HCT116 (cell line): Measurements from ENCODE around the gene CCM2. TPM values are rescaled to one million over a fixed set of nuclear protein-coding genes. Genes with fewer than 3 reads are reported as not detected.

Experiments
- ATAC-seq: fragments of 200-7000 bp; cut with Tn5 transposase; 2 replicates; pipeline ENCODE4 v1.9.1; 2020; ENCODE audit warnings: mild to moderate bottlenecking, moderate library complexity
- BruUV-seq: library from RNA; stranded (reverse); fragments of 400-500 nt; replicated peaks from 2 replicates; lab custom pipeline; 2021; lab: Mats Ljungman, UMichigan
- CTCF ChIA-PET: fragments of 300-600 bp; sonication (Branson Sonifier 250); formaldehyde crosslinking; loops from one replicate; lab custom pipeline; 2021; ENCODE audit warnings: antibody characterized with exemption; lab: Charles Lee
- POLR2A ChIA-PET: fragments of 300-600, 350-600 bp; sonication (Branson Sonifier 250); formaldehyde crosslinking; loops from one replicate; lab custom pipeline; 2021; ENCODE audit warnings: antibody characterized with exemption; lab: Charles Lee
- RAD21 ChIA-PET, 2 experiments: fragments of 300-600 bp; sonication (Branson Sonifier 250); formaldehyde crosslinking; loops; one replicate each; lab custom pipeline; 2023; ENCODE audit warnings: low total read pairs in 2 of 2; ENCODE audit not compliant: uncharacterized antibody in 2 of 2, unreplicated experiment in 2 of 2, low non-redundant PET in 1 of 2; lab: Charles Lee
- DNase-seq: peaks from one replicate; pipeline ENCODE4 v3.0.0-alpha.2; 2010; ENCODE audit warnings: low read depth, low spot score
- H2AFZ ChIP-seq: fragments of 200-600 bp; shearing (Covaris generic), sonication (generic); 2 replicates; pipeline ENCODE4 v1.6.1; 2017; ENCODE audit warnings: low read depth, mixed run types, mixed read lengths, antibody characterized with exemption, low read length; ENCODE audit not compliant: poor library complexity, severe bottlenecking
- H3K27ac ChIP-seq: 2 replicates; pipeline ENCODE4 v1.5.1; 2012; ENCODE audit warnings: low read depth, low read length
- H3K27me3 ChIP-seq: fragments of 200-600 bp; sonication (generic); 2 replicates; pipeline ENCODE4 v1.6.1; 2016; ENCODE audit warnings: mixed run types, low read length, mixed read lengths; ENCODE audit not compliant: insufficient read depth
- H3K36me3 ChIP-seq, 2 experiments: fragments of 200-500 bp in 1 of 2; fragments of 200-600 bp in 1 of 2; sonication (Bioruptor generic) in 1 of 2; sonication (generic) in 1 of 2; 2 replicates each; pipeline versions ENCODE4 v1.5.1 to v1.6.1; 2014 to 2016; ENCODE audit warnings: low read length in 2 of 2, inconsistent platforms in 1 of 2, mixed read lengths in 1 of 2, mixed run types in 1 of 2; ENCODE audit not compliant: insufficient read depth in 2 of 2, control insufficient read depth in 1 of 2
- H3K4me1 ChIP-seq, 2 experiments: fragments of 200-600 bp in 1 of 2; sonication (generic) in 1 of 2; 2 replicates each; pipeline versions ENCODE4 v1.5.1 to v1.6.1; 2012 to 2017; ENCODE audit warnings: low read length in 2 of 2, inconsistent platforms in 1 of 2, mild to moderate bottlenecking in 1 of 2, mixed read lengths in 1 of 2, mixed run types in 1 of 2, moderate library complexity in 1 of 2; ENCODE audit not compliant: insufficient read depth in 2 of 2, control insufficient read depth in 1 of 2
- H3K4me2 ChIP-seq: fragments of 200-600 bp; sonication (generic); 2 replicates; pipeline ENCODE4 v1.6.1; 2017; ENCODE audit warnings: mixed run types, low read length, mixed read lengths
- H3K4me3 ChIP-seq, 2 experiments: fragments of 200-600 bp in 1 of 2; sonication (generic) in 1 of 2; replicated peaks in 1 of 2; 2 replicates each; pipeline ENCODE4 v1.5.1; 2011 to 2016; ENCODE audit warnings: low read length in 2 of 2, control low read depth in 1 of 2, low read depth in 1 of 2, mild to moderate bottlenecking in 1 of 2, mixed read lengths in 1 of 2, mixed run types in 1 of 2
- H3K79me2 ChIP-seq: fragments of 200-600 bp; sonication (generic); 2 replicates; pipeline ENCODE4 v1.6.1; 2017; ENCODE audit warnings: mild to moderate bottlenecking, mixed run types, low read length, moderate library complexity, mixed read lengths; ENCODE audit not compliant: insufficient read depth
- H3K9ac ChIP-seq: fragments of 200-600 bp; sonication (generic); 2 replicates; pipeline ENCODE4 v1.6.1; 2016; ENCODE audit warnings: low read length, mixed read lengths
- H3K9me2 ChIP-seq: fragments of 200-600 bp; sonication (generic), shearing (Covaris generic); 2 replicates; pipeline ENCODE4 v1.6.1; 2017; ENCODE audit warnings: mixed run types, mild to moderate bottlenecking, moderate library complexity; ENCODE audit not compliant: insufficient read depth
- H3K9me3 ChIP-seq, 2 experiments: fragments of 200-500 bp in 1 of 2; fragments of 200-600 bp in 1 of 2; sonication (Bioruptor generic) in 1 of 2; sonication (generic) in 1 of 2; 2 replicates each; pipeline ENCODE4 v1.6.1; 2014 to 2017; ENCODE audit warnings: low read length in 2 of 2, mixed read lengths in 2 of 2, inconsistent platforms in 1 of 2, low read depth in 1 of 2, mild to moderate bottlenecking in 1 of 2, mixed run types in 1 of 2, moderate library complexity in 1 of 2; ENCODE audit not compliant: control insufficient read depth in 1 of 2, insufficient read depth in 1 of 2
- H4K20me1 ChIP-seq: fragments of 200-600 bp; sonication (generic), shearing (Covaris generic); 2 replicates; pipeline ENCODE4 v1.6.1; 2017; ENCODE audit warnings: mixed run types, mild to moderate bottlenecking, moderate library complexity; ENCODE audit not compliant: insufficient read depth
- CEBPB ChIP-seq: IDR thresholded peaks from 2 replicates; pipeline ENCODE4 v1.6.1; 2012; ENCODE audit warnings: low read depth
- EGR1 ChIP-seq: IDR thresholded peaks from 2 replicates; pipeline ENCODE4 v1.6.1; 2012; ENCODE audit warnings: low read depth
- EZH2 ChIP-seq: fragments of 200-600 bp; sonication (generic); IDR thresholded peaks from 2 replicates; pipeline ENCODE4 v1.6.1; 2017; ENCODE audit warnings: antibody characterized with exemption, mixed run types
- EZH2phosphoT487 ChIP-seq: fragments of 200-600 bp; IDR thresholded peaks from 2 replicates; pipeline ENCODE4 v1.6.1; 2018; ENCODE audit warnings: antibody characterized with exemption, borderline replicate concordance
- MAX ChIP-seq: IDR thresholded peaks from 2 replicates; pipeline ENCODE4 v1.6.1; 2012
- YY1 ChIP-seq: IDR thresholded peaks from 2 replicates; pipeline ENCODE4 v1.6.1; 2011; ENCODE audit warnings: low read length, low read depth, moderate library complexity, mild to moderate bottlenecking; ENCODE audit not compliant: insufficient replicate concordance; ENCODE audit errors: extremely low read depth
- ZFX ChIP-seq: fragments of 450-650 bp; IDR thresholded peaks from 2 replicates; pipeline ENCODE4 v1.6.1; 2017
- ZNF274 ChIP-seq: fragments of 200-500 bp; sonication (Bioruptor generic); IDR thresholded peaks from 2 replicates; pipeline ENCODE4 v1.6.1; 2014; ENCODE audit warnings: mild to moderate bottlenecking, low read depth, low read length, inconsistent platforms
- intact Hi-C: fragments of 100-400 bp; cut with micrococcal nuclease; formaldehyde crosslinking; loops from 2 replicates; pipeline ENCODE4 v1.10.0; 2022
- total RNA-seq: library from RNA; stranded (reverse); gene quantifications from one replicate; pipeline ENCODE4 v1.2.1, GENCODE V29; 2021; ENCODE audit not compliant: unreplicated experiment
- TF ChIP-seq, protein P1 (sequence below): IDR thresholded peaks from 2 replicates; pipeline ENCODE4 v1.6.1; 2012

Gene CCM2
- total RNA-seq, 1 experiment from 2014 or later: 34.4 TPM

DNA sequence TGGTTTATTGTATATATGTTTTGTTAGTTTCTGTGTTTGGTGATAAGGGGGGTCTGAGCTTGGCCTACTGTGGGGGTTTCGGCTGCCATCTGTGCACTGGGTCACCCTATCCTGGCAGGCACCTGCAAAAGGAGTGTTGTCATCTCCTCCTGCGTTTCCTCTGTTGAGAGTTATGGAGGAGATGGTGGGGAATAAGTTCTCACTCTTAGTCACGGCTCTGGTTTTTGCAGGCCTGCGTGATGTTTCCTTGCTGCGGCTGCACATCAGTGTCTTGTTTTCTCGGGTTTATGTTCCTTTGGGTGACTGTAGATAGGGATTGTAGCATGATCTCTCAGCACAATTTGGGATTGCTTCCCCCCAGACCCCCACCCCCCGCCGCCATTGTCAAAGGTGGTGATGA lies 36.8 kb downstream of the CCM2 start:
- Histone ChIP-seq H3K9me2 (no peaks in the 10 kb centered on the region), H3K27ac (no peak overlapping the region), H3K36me3 (no peaks in the 10 kb centered on the region), H3K4me1 (no peaks in the 10 kb centered on the region; a peak in 2 of 4 replicates), H3K79me2 (0 out of 2 replicates have a peak, but pooled peaks cover 7% of the 10 kb centered on the region), H3K27me3 (no peaks in the 10 kb centered on the region), H4K20me1 (no peaks in the 10 kb centered on the region), H2AFZ (no peak overlapping the region), H3K4me2 (no peak overlapping the region), H3K9me3 (no peaks in the 10 kb centered on the region), H3K9ac (no peak overlapping the region), H3K4me3 (no peak overlapping the region)
- intact Hi-C loops: no loop called here
- no peak for DNase-seq
- ChIA-PET POLR2A (no interaction called here), RAD21 (no interaction called here), CTCF (no interaction called here)
- TF ChIP-seq EZH2phosphoT487: no peak
- no peak for TF ChIP-seq EZH2
- no peak for TF ChIP-seq CEBPB
- no peak for TF ChIP-seq ZNF274
- TF ChIP-seq YY1: no peak
- TF ChIP-seq EGR1: no peak
- no peak for TF ChIP-seq ZFX
- no peak for TF ChIP-seq MAX
- ATAC-seq: no peak
- BruUV-seq: no TSS peak

GRCh38 chr7:45037876-45038275 lies 37.9 kb downstream of the CCM2 start:
- no peak overlapping the region for H3K4me2 ChIP-seq
- H3K79me2 ChIP-seq: 0 out of 2 replicates have a peak, but pooled peaks cover 7% of the 10 kb centered on the region
- H3K9ac ChIP-seq: no peak overlapping the region
- no peaks in the 10 kb centered on the region for H3K9me3 ChIP-seq
- H4K20me1 ChIP-seq: no peaks in the 10 kb centered on the region
- CTCF ChIA-PET: no interaction called here
- H3K36me3 ChIP-seq: no peaks in the 10 kb centered on the region; a peak in 2 of 4 replicates
- POLR2A ChIA-PET: no interaction called here
- no TSS peak for BruUV-seq
- intact Hi-C loops: no loop called here
- no peaks in the 10 kb centered on the region for H3K9me2 ChIP-seq
- ATAC-seq: no peak
- no peak overlapping the region for H3K27ac ChIP-seq
- no peak overlapping the region for H2AFZ ChIP-seq
- no peaks in the 10 kb centered on the region; a peak in 2 of 4 replicates for H3K4me1 ChIP-seq
- TF ChIP-seq MAX (no peak), ZFX (no peak)
- TF ChIP-seq, protein P1, sequence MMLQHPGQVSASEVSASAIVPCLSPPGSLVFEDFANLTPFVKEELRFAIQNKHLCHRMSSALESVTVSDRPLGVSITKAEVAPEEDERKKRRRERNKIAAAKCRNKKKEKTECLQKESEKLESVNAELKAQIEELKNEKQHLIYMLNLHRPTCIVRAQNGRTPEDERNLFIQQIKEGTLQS: no peak
- TF ChIP-seq, all 23 proteins: peak for 0
- Histone ChIP-seq H3K4me3 (no peak overlapping the region), H3K27me3 (no peaks in the 10 kb centered on the region)
- no peak for DNase-seq
- RAD21 ChIA-PET: no interaction called here
